Measurements from ENCODE around the gene DGKD.

DNA sequence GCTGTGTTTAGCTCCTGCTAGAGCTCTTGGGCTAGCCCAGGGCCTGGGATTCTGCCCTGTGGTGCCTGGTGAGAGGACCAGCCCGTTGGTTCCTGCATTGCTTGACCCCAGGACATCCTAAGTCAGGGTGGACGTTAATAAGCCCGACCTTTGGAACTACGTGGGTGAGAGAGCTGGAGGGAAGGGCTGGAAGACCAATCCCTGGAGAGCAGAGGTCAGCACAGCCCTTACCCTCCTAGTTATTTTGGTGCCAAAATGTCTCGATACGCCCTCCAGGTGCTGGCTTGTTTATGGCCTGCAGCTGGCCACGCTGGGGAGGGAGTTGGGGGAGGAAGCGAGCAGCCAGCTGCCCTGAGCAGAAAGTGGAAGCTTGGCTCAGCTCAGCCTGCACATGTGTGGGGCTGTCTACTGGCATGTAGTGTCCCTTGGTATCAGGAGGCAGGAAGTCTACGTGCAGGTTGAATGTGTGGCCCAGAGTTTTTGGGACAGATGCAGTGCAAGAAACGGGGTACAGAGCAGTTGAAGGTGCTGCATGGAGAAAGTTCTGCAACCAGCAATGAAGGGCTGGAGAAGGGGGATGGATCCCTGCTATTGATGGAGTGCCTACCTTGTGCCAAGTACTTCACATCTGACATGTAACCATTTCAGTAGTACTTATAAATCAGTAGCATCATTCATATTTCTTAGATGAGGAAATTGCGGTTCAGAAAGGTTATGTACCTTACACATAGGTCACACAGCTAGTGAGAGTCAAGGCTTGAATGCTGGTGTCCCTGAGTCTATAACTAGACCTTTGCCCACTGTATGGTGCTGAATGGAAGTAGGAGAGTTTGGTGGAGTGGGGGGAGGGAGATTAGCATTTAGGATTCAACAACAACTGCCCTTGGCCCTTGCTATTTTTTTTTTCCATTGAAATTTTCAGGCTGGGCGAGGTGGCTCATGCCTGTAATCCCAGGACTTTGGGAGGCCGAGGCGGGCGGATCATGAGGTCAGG is 5.0 kb upstream of the DGKD start:
- TF ChIP-seq, protein P1, sequence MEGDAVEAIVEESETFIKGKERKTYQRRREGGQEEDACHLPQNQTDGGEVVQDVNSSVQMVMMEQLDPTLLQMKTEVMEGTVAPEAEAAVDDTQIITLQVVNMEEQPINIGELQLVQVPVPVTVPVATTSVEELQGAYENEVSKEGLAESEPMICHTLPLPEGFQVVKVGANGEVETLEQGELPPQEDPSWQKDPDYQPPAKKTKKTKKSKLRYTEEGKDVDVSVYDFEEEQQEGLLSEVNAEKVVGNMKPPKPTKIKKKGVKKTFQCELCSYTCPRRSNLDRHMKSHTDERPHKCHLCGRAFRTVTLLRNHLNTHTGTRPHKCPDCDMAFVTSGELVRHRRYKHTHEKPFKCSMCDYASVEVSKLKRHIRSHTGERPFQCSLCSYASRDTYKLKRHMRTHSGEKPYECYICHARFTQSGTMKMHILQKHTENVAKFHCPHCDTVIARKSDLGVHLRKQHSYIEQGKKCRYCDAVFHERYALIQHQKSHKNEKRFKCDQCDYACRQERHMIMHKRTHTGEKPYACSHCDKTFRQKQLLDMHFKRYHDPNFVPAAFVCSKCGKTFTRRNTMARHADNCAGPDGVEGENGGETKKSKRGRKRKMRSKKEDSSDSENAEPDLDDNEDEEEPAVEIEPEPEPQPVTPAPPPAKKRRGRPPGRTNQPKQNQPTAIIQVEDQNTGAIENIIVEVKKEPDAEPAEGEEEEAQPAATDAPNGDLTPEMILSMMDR (IDR thresholded peaks at IDR 0.05; ENCODE audit: insufficient read depth, low read length) = no peak
- TF ChIP-seq POLR2AphosphoS5 (IDR thresholded peaks at IDR 0.05; ENCODE audit: low read depth) = peak; percentile 99
